Cardiac fibroblast (primary cell): ENCODE results near the gene PTCRA.
"Not testable (repeated sequence)": the region's sequence is repeated elsewhere in the genome, so short reads cannot be mapped to it uniquely, and the experiment has no call there.

Experiments used
- DNase-seq, 2 donors: peaks; one replicate each; pipeline versions ENCODE4 v3.0.0 to v3.0.0-alpha.2; 2010; ENCODE audit warnings: low read depth in 2 of 2
- H3K4me3 ChIP-seq, 2 donors: replicated peaks in 1 of 2; 1 replicate in 1 of 2; 2 replicates in 1 of 2; pipeline ENCODE4 v1.5.1; 2011; ENCODE audit warnings: low read depth in 2 of 2, low read length in 2 of 2, mild to moderate bottlenecking in 2 of 2, moderate library complexity in 1 of 2
- CTCF ChIP-seq: IDR thresholded peaks from one replicate; pipeline ENCODE4 v1.5.1; 2011; ENCODE audit warnings: low read depth, mild to moderate bottlenecking, low read length, inconsistent platforms

The PTCRA gene

GRCh38 chr6:42885702-42886101, 30.2 kb upstream of the PTCRA start:
- no peak for TF ChIP-seq CTCF
- no peak for DNase-seq
- H3K4me3 ChIP-seq: no peak overlapping the region

- H3K4me3 ChIP-seq, DNase-seq: not testable (repeated sequence)
These were observed 27.7 kb upstream of the PTCRA start for GRCh38 chr6:42888201-42888600.

- no peak for TF ChIP-seq CTCF
- no peak for DNase-seq
- peak overlapping the region; percentile 86 to 94 for H3K4me3 ChIP-seq
These were observed 26.0 kb upstream of the PTCRA start for GRCh38 chr6:42889815-42890214.

- no peak for TF ChIP-seq CTCF
- DNase-seq: peak; percentile 98 to 99
- peak overlapping the region; percentile 86 to 94 for H3K4me3 ChIP-seq
These were observed 25.3 kb upstream of the PTCRA start for GRCh38 chr6:42890311-42891198.

- H3K4me3 ChIP-seq: peak overlapping the region; percentile 86 to 94
- no peak for TF ChIP-seq CTCF
- DNase-seq: no peak
These were observed 24.6 kb upstream of the PTCRA start for GRCh38 chr6:42891199-42891722.

- peak in 1 of 2 donors; percentile 20 for DNase-seq
- H3K4me3 ChIP-seq: not testable (repeated sequence)
These were observed 21.6 kb upstream of the PTCRA start for GRCh38 chr6:42894041-42894828.

GRCh38 chr6:42896178-42896719, 19.6 kb upstream of the PTCRA start:
- no peak for DNase-seq
- no peak for TF ChIP-seq CTCF

More at GRCh38 chr6:42896178-42896719, 19.6 kb upstream of the PTCRA start:
- no peak overlapping the region for H3K4me3 ChIP-seq
